Measurements from ENCODE around the gene E2F8. TPM values are rescaled to one million over a fixed set of nuclear protein-coding genes. Genes with fewer than 3 reads are reported as not detected.

Gene E2F8
- polyA plus RNA-seq, 1 donor from 2014 or later = 0.07 TPM

DNA sequence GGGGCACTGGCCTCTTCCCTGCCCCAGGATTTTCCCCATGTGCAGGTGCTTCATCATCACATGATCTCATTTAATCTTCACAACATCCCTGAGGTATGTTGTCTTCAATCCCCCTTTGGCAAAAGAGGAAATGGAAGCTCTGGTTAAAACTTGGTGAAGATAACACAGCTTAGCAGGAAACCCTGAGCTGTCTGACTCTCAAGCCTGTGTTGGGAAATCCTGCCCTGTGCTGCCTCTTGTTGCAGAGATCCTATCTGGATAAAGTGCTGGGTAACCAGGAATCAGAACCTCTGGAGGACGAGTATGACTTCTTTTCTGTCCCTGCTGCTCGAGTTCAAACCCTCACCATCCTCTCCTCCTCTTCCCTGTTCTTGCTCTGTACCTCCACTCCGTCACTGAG is 13.1 kb upstream of the E2F8 start:
- no peak for TF ChIP-seq RAD21 (conservative IDR thresholded peaks at IDR 0.05)
- H3K27ac ChIP-seq (ENCODE audit: low read length) = no peak overlapping the region
- H3K4me3 ChIP-seq (ENCODE audit: low read length) = no peak overlapping the region
- no peak overlapping the region for H3K4me2 ChIP-seq (ENCODE audit: low read length)
- no peak overlapping the region for H3K9ac ChIP-seq (ENCODE audit: low read length)
- no peaks in the 10 kb centered on the region for H3K36me3 ChIP-seq (ENCODE audit: insufficient read depth, low read length)
- no peak overlapping the region for H2AFZ ChIP-seq (ENCODE audit: low read depth, low read length)
- H3K9me2 ChIP-seq (ENCODE audit: insufficient read depth, low read length) = no peaks in the 10 kb centered on the region
- no peaks in the 10 kb centered on the region for H3K79me2 ChIP-seq (replicated peaks; ENCODE audit: insufficient read depth, low read length)
- no peaks in the 10 kb centered on the region for H4K20me1 ChIP-seq (ENCODE audit: insufficient read depth)
- H3K27me3 ChIP-seq (ENCODE audit: insufficient read depth, low read depth, low read length) = no peaks in the 10 kb centered on the region
- H3K9me3 ChIP-seq (ENCODE audit: low read length) = no peaks in the 10 kb centered on the region
- no peaks in the 10 kb centered on the region for H3F3A ChIP-seq (ENCODE audit: insufficient read depth, low read length, poor library complexity, severe bottlenecking)

- Histone ChIP-seq H3K79me2 (replicated peaks; ENCODE audit: insufficient read depth, low read length) (no peaks in the 10 kb centered on the region), H3K27me3 (ENCODE audit: insufficient read depth, low read depth, low read length) (no peaks in the 10 kb centered on the region), H3K9me2 (ENCODE audit: insufficient read depth, low read length) (no peaks in the 10 kb centered on the region), H3K4me2 (ENCODE audit: low read length) (no peak overlapping the region), H3K4me3 (ENCODE audit: low read length) (no peak overlapping the region), H4K20me1 (ENCODE audit: insufficient read depth) (no peaks in the 10 kb centered on the region), H2AFZ (ENCODE audit: low read depth, low read length) (no peak overlapping the region), H3F3A (ENCODE audit: insufficient read depth, low read length, poor library complexity, severe bottlenecking) (no peaks in the 10 kb centered on the region), H3K36me3 (ENCODE audit: insufficient read depth, low read length) (no peaks in the 10 kb centered on the region), H3K9me3 (ENCODE audit: low read length) (no peaks in the 10 kb centered on the region), H3K9ac (ENCODE audit: low read length) (no peak overlapping the region), H3K27ac (ENCODE audit: low read length) (no peak overlapping the region)
- TF ChIP-seq EZH2 (IDR thresholded peaks at IDR 0.05; ENCODE audit: borderline replicate concordance, insufficient read depth, low read length, poor library complexity, severe bottlenecking) (no peak), RAD21 (conservative IDR thresholded peaks at IDR 0.05) (no peak), MXI1 (conservative IDR thresholded peaks at IDR 0.05; ENCODE audit: poor library complexity, severe bottlenecking) (no peak), TAF1 (IDR thresholded peaks at IDR 0.05; ENCODE audit: low read depth) (no peak), EP300 (conservative IDR thresholded peaks at IDR 0.05; ENCODE audit: poor library complexity, severe bottlenecking) (no peak), REST (IDR thresholded peaks at IDR 0.05; ENCODE audit: borderline replicate concordance) (no peak), SMC3 (conservative IDR thresholded peaks at IDR 0.05; ENCODE audit: poor library complexity) (no peak), POLR2AphosphoS5 (IDR thresholded peaks at IDR 0.05) (no peak)
- TF ChIP-seq, protein P1, sequence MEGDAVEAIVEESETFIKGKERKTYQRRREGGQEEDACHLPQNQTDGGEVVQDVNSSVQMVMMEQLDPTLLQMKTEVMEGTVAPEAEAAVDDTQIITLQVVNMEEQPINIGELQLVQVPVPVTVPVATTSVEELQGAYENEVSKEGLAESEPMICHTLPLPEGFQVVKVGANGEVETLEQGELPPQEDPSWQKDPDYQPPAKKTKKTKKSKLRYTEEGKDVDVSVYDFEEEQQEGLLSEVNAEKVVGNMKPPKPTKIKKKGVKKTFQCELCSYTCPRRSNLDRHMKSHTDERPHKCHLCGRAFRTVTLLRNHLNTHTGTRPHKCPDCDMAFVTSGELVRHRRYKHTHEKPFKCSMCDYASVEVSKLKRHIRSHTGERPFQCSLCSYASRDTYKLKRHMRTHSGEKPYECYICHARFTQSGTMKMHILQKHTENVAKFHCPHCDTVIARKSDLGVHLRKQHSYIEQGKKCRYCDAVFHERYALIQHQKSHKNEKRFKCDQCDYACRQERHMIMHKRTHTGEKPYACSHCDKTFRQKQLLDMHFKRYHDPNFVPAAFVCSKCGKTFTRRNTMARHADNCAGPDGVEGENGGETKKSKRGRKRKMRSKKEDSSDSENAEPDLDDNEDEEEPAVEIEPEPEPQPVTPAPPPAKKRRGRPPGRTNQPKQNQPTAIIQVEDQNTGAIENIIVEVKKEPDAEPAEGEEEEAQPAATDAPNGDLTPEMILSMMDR (IDR thresholded peaks at IDR 0.05; ENCODE audit: poor library complexity, severe bottlenecking) = no peak
These were observed 12.5 kb upstream of the E2F8 start for GRCh38 chr11:19253153-19253745.

All from neural cell (in vitro differentiated cells).